ENCODE data around the gene DDR2.
"Not testable (repeated sequence)": the region's sequence is repeated elsewhere in the genome, so short reads cannot be mapped to it uniquely, and the experiment has no call there.

DDR2 gene

GRCh38 chr1:162632217-162632666 lies at the start of gene DDR2:
Gene DDR2, plus strand, starts transcription at chr1:162632464. Its CDS starts 86,600 bp downstream, at chr1:162719064.
- DNase-seq (ENCODE audit: low spot score) (no peak), ATAC-seq (ENCODE audit: low read depth) (no peak)
- Histone ChIP-seq H3K9me3 (ENCODE audit: severe bottlenecking) (no peaks in the 10 kb centered on the region), H3K27ac (ENCODE audit: poor library complexity, severe bottlenecking) (no peak within 1 kb of the TSS), H3K36me3 (ENCODE audit: low read depth) (no peaks in the 10 kb centered on the region), H3K4me3 (ENCODE audit: severe bottlenecking) (no peak within 1 kb of the TSS), H3K27me3 (ENCODE audit: insufficient read depth, poor library complexity, severe bottlenecking) (no peaks in the 10 kb centered on the region), H3K4me1 (ENCODE audit: insufficient read depth, poor library complexity, severe bottlenecking) (no peaks in the 10 kb centered on the region)
- TF ChIP-seq, protein P1, sequence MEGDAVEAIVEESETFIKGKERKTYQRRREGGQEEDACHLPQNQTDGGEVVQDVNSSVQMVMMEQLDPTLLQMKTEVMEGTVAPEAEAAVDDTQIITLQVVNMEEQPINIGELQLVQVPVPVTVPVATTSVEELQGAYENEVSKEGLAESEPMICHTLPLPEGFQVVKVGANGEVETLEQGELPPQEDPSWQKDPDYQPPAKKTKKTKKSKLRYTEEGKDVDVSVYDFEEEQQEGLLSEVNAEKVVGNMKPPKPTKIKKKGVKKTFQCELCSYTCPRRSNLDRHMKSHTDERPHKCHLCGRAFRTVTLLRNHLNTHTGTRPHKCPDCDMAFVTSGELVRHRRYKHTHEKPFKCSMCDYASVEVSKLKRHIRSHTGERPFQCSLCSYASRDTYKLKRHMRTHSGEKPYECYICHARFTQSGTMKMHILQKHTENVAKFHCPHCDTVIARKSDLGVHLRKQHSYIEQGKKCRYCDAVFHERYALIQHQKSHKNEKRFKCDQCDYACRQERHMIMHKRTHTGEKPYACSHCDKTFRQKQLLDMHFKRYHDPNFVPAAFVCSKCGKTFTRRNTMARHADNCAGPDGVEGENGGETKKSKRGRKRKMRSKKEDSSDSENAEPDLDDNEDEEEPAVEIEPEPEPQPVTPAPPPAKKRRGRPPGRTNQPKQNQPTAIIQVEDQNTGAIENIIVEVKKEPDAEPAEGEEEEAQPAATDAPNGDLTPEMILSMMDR (IDR thresholded peaks at IDR 0.05; ENCODE audit: poor library complexity, severe bottlenecking) = no peak

DNA sequence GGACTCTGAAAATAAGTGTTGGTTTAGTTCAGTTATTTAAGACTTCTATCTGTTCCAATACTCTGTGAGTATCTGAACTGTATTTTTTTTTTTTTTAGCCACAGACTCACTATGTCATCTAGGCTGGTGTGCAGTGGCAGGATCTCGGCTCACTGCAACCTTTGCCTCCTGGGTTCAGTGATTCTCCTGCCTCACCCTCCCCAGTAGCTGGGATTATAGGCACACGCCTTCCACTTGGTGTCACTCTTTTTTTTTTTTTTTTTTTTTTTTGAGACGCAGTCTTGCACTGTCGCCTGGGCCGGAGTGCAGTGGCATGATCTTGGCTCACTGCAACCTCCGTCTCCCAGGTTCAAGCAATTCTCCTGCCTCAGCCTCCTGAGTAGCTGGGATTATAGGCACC lies 49.4 kb upstream of the DDR2 start:
- not testable (repeated sequence) for H3K9me3 ChIP-seq (ENCODE audit: severe bottlenecking); H3K27ac ChIP-seq (ENCODE audit: poor library complexity, severe bottlenecking); H3K27me3 ChIP-seq (ENCODE audit: insufficient read depth, poor library complexity, severe bottlenecking); DNase-seq (ENCODE audit: low spot score); H3K4me1 ChIP-seq (ENCODE audit: insufficient read depth, poor library complexity, severe bottlenecking); ATAC-seq (ENCODE audit: low read depth); H3K4me3 ChIP-seq (ENCODE audit: severe bottlenecking)
- peaks cover 89% of the 10 kb centered on the region for H3K36me3 ChIP-seq (ENCODE audit: low read depth)

DNA sequence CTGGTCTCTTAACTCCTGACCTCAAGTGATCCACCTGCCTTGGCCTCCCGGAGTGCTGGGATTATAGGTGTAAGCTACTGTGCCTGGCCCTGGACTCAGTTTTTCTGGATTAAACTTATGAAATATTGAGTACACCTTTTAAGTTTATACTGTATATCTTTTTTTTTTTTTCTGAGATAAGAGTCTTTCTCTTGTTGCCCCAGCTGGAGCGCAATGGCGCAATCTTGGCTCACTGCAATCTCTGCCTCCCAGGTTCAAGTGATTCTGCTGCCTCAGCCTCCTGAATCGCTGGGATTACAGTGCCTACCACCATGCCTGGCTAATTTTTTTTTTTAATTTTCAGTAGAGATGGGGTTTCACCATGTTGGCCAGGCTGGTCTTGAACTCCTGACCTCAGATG lies 47.2 kb upstream of the DDR2 start:
- H3K4me3 ChIP-seq (ENCODE audit: severe bottlenecking); DNase-seq (ENCODE audit: low spot score); H3K27ac ChIP-seq (ENCODE audit: poor library complexity, severe bottlenecking); H3K4me1 ChIP-seq (ENCODE audit: insufficient read depth, poor library complexity, severe bottlenecking); H3K27me3 ChIP-seq (ENCODE audit: insufficient read depth, poor library complexity, severe bottlenecking); ATAC-seq (ENCODE audit: low read depth); H3K9me3 ChIP-seq (ENCODE audit: severe bottlenecking): not testable (repeated sequence)
- peaks cover 83% of the 10 kb centered on the region for H3K36me3 ChIP-seq (ENCODE audit: low read depth)

DNA sequence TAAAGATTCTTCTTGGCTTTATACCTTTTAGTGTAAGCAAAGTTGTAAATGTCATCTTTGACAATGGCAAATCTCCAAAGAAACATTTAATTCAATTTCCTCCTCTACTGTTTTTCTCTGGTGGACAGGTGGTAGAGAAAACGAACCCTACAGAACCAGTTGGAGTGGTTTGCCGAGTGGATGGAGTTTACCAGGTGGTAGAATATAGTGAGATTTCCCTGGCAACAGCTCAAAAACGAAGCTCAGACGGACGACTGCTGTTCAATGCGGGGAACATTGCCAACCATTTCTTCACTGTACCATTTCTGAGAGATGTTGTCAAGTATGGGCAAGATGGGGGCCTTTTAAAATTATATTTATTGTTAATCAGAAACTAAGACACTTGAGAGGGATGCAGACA lies 44.9 kb upstream of the DDR2 start:
- Histone ChIP-seq H3K9me3 (ENCODE audit: severe bottlenecking) (no peaks in the 10 kb centered on the region), H3K27ac (ENCODE audit: poor library complexity, severe bottlenecking) (no peak overlapping the region), H3K27me3 (ENCODE audit: insufficient read depth, poor library complexity, severe bottlenecking) (no peaks in the 10 kb centered on the region), H3K4me1 (ENCODE audit: insufficient read depth, poor library complexity, severe bottlenecking) (no peaks in the 10 kb centered on the region), H3K36me3 (ENCODE audit: low read depth) (peaks cover 80% of the 10 kb centered on the region), H3K4me3 (ENCODE audit: severe bottlenecking) (no peak overlapping the region)
- no peak for DNase-seq (ENCODE audit: low spot score)
- TF ChIP-seq, protein P1 (IDR thresholded peaks at IDR 0.05; ENCODE audit: poor library complexity, severe bottlenecking) = no peak
- ATAC-seq (ENCODE audit: low read depth) = no peak

DNA sequence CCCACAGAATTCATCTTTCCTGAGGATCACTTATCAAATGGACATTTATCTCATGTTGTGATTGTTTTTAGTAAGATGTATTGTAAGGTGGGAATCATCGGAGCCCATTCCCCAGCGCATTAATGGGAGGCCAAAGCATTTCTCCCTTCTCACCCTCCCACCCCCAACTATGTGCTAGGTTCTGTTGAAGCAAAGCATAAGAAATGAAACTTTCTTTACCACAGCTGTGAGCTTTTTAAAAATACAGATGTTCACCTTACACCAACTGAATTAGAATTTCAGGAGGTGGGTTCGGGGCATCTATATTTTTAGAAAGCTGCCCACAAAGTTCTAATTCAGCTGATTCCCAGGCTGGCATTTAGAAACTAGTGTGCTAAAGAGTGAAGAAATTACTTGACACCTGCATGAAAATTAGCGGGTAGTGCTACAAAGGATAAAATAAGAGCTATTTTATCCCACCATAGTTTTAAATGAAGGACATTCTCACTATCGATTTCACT lies 44.5 kb upstream of the DDR2 start:
- Histone ChIP-seq H3K4me1 (ENCODE audit: insufficient read depth, poor library complexity, severe bottlenecking) (no peaks in the 10 kb centered on the region), H3K27ac (ENCODE audit: poor library complexity, severe bottlenecking) (no peak overlapping the region), H3K4me3 (ENCODE audit: severe bottlenecking) (no peak overlapping the region), H3K27me3 (ENCODE audit: insufficient read depth, poor library complexity, severe bottlenecking) (no peaks in the 10 kb centered on the region), H3K36me3 (ENCODE audit: low read depth) (peaks cover 80% of the 10 kb centered on the region), H3K9me3 (ENCODE audit: severe bottlenecking) (no peaks in the 10 kb centered on the region)
- ATAC-seq (ENCODE audit: low read depth) (no peak), DNase-seq (ENCODE audit: low spot score) (no peak)
- TF ChIP-seq, protein P1 (IDR thresholded peaks at IDR 0.05; ENCODE audit: poor library complexity, severe bottlenecking) = no peak

- Histone ChIP-seq H3K27me3 (ENCODE audit: insufficient read depth, poor library complexity, severe bottlenecking) (no peaks in the 10 kb centered on the region), H3K36me3 (ENCODE audit: low read depth) (peaks cover 82% of the 10 kb centered on the region), H3K4me3 (ENCODE audit: severe bottlenecking) (no peak overlapping the region), H3K9me3 (ENCODE audit: severe bottlenecking) (no peaks in the 10 kb centered on the region), H3K27ac (ENCODE audit: poor library complexity, severe bottlenecking) (no peak overlapping the region), H3K4me1 (ENCODE audit: insufficient read depth, poor library complexity, severe bottlenecking) (no peaks in the 10 kb centered on the region)
- no peak for ATAC-seq (ENCODE audit: low read depth)
- TF ChIP-seq, protein P1 (IDR thresholded peaks at IDR 0.05; ENCODE audit: poor library complexity, severe bottlenecking) = no peak
- DNase-seq (ENCODE audit: low spot score) = no peak
These were observed 42.2 kb upstream of the DDR2 start for GRCh38 chr1:162590101-162590500.

Measured in RWPE2 (cell line).